OCI-LY7 (cell line): ENCODE results near the gene ITGAE.

Source experiments
- EZH2phosphoT487 ChIP-seq: fragments of 200-600 bp; sonication (generic); IDR thresholded peaks from 2 replicates; pipeline ENCODE4 v1.6.1; 2018; ENCODE audit warnings: low read depth, borderline replicate concordance, mild to moderate bottlenecking, mixed run types, antibody characterized with exemption, low read length, moderate library complexity, mixed read lengths
- TF ChIP-seq, protein P1 (sequence below): fragments of 200-600 bp; sonication (generic); conservative IDR thresholded peaks from 2 replicates; pipeline ENCODE4 v1.5.1; 2014; ENCODE audit warnings: mild to moderate bottlenecking, antibody characterized with exemption, low read length, moderate library complexity, mixed read lengths

- TF ChIP-seq, protein P1, sequence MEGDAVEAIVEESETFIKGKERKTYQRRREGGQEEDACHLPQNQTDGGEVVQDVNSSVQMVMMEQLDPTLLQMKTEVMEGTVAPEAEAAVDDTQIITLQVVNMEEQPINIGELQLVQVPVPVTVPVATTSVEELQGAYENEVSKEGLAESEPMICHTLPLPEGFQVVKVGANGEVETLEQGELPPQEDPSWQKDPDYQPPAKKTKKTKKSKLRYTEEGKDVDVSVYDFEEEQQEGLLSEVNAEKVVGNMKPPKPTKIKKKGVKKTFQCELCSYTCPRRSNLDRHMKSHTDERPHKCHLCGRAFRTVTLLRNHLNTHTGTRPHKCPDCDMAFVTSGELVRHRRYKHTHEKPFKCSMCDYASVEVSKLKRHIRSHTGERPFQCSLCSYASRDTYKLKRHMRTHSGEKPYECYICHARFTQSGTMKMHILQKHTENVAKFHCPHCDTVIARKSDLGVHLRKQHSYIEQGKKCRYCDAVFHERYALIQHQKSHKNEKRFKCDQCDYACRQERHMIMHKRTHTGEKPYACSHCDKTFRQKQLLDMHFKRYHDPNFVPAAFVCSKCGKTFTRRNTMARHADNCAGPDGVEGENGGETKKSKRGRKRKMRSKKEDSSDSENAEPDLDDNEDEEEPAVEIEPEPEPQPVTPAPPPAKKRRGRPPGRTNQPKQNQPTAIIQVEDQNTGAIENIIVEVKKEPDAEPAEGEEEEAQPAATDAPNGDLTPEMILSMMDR = peak; percentile 61
- TF ChIP-seq EZH2phosphoT487 = no peak
Observed at GRCh38 chr17:3732210-3732621, 68.8 kb downstream of the ITGAE start.
